GM21717 (cell line): ENCODE results near the gene TMTC2.

ENCODE experiments used
- ATAC-seq: cut with Tn5 transposase; IDR thresholded peaks from one replicate; pipeline ENCODE4 v1.9.1; 2021; ENCODE audit warnings: mild to moderate bottlenecking, moderate library complexity; ENCODE audit not compliant: unreplicated experiment

The TMTC2 gene

GRCh38 chr12:82686168-82687020 lies at the start of gene TMTC2:
Gene TMTC2 (plus strand): TSS chr12:82686906.
- ATAC-seq, result peak; percentile 91

- ATAC-seq, result no peak
These were observed 48.4 kb upstream of the TMTC2 start for GRCh38 chr12:82638324-82638723.

- ATAC-seq, result no peak
These were observed 41.8 kb upstream of the TMTC2 start for GRCh38 chr12:82644896-82645295.

- no peak for ATAC-seq
These were observed 41.3 kb upstream of the TMTC2 start for GRCh38 chr12:82645414-82645813.

GRCh38 chr12:82647853-82648252 lies 38.9 kb upstream of the TMTC2 start:
- ATAC-seq, result no peak

- ATAC-seq, result no peak
These were observed 38.3 kb upstream of the TMTC2 start for GRCh38 chr12:82648259-82648909.

GRCh38 chr12:82650627-82651337 lies 35.9 kb upstream of the TMTC2 start:
- peak; percentile 95 for ATAC-seq

- no peak for ATAC-seq
These were observed 35.2 kb upstream of the TMTC2 start for GRCh38 chr12:82651489-82651888.

GRCh38 chr12:82652071-82652470 lies 34.6 kb upstream of the TMTC2 start:
- ATAC-seq, result no peak

- ATAC-seq, result no peak
These were observed 31.0 kb upstream of the TMTC2 start for GRCh38 chr12:82655751-82656150.

- ATAC-seq, result no peak
These were observed 27.1 kb upstream of the TMTC2 start for GRCh38 chr12:82659343-82660207.

- ATAC-seq, result no peak
These were observed 26.0 kb upstream of the TMTC2 start for GRCh38 chr12:82660541-82661325.

- no peak for ATAC-seq
These were observed 22.8 kb upstream of the TMTC2 start for GRCh38 chr12:82663893-82664292.

GRCh38 chr12:82665142-82665923 lies 21.4 kb upstream of the TMTC2 start:
- ATAC-seq, result no peak

GRCh38 chr12:82666830-82667229 lies 19.9 kb upstream of the TMTC2 start:
- ATAC-seq, result no peak

GRCh38 chr12:82671673-82672195 lies 15.0 kb upstream of the TMTC2 start:
- no peak for ATAC-seq

- no peak for ATAC-seq
These were observed 13.8 kb upstream of the TMTC2 start for GRCh38 chr12:82672811-82673495.

- no peak for ATAC-seq
These were observed 13.0 kb upstream of the TMTC2 start for GRCh38 chr12:82673698-82674097.
